Fibroblast of lung (primary cell): ENCODE measurements around the gene SETD9. TPM values are rescaled to one million over a fixed set of nuclear protein-coding genes. Genes with fewer than 3 reads are reported as not detected.

Experiments used
- DNase-seq, 2 donors: peaks; one replicate each; pipeline versions ENCODE4 v3.0.0 to v3.0.0-alpha.2; 2010; ENCODE audit warnings: low read depth in 2 of 2
- H2AFZ ChIP-seq: 2 replicates; pipeline ENCODE4 v1.5.1; 2012; ENCODE audit warnings: low read length, control low read depth, inconsistent platforms
- H3K27ac ChIP-seq: 2 replicates; pipeline ENCODE4 v1.5.1; 2011; ENCODE audit warnings: low read length, control low read depth; ENCODE audit not compliant: insufficient read depth
- H3K27me3 ChIP-seq: 2 replicates; pipeline ENCODE4 v1.5.1; 2011; ENCODE audit warnings: mild to moderate bottlenecking, low read length; ENCODE audit not compliant: control insufficient read depth, insufficient read depth
- H3K36me3 ChIP-seq: 2 replicates; pipeline ENCODE4 v1.5.1; 2011; ENCODE audit warnings: low read length; ENCODE audit not compliant: control insufficient read depth, insufficient read depth
- H3K4me1 ChIP-seq: 2 replicates; pipeline ENCODE4 v1.5.1; 2011; ENCODE audit warnings: low read length; ENCODE audit not compliant: control insufficient read depth, insufficient read depth; ENCODE audit errors: extremely low read depth
- H3K4me2 ChIP-seq: 2 replicates; pipeline ENCODE4 v1.5.1; 2011; ENCODE audit warnings: low read length, control low read depth; ENCODE audit not compliant: insufficient read depth; ENCODE audit errors: extremely low read depth
- H3K4me3 ChIP-seq, 4 experiments: fragments of 200-600 bp in 1 of 4; sonication (generic) in 1 of 4; replicated peaks in 1 of 4; 2 replicates each; pipeline ENCODE4 v1.5.1; 2011 to 2016; ENCODE audit warnings: low read length in 4 of 4, low read depth in 3 of 4, mild to moderate bottlenecking in 3 of 4, control low read depth in 2 of 4, inconsistent platforms in 1 of 4, mixed read lengths in 1 of 4; ENCODE audit not compliant: insufficient read depth in 1 of 4; ENCODE audit errors: control extremely low read depth in 1 of 4
- H3K79me2 ChIP-seq: 2 replicates; pipeline ENCODE4 v1.5.1; 2012; ENCODE audit warnings: mild to moderate bottlenecking, low read length, inconsistent platforms; ENCODE audit not compliant: control insufficient read depth, insufficient read depth
- H3K9ac ChIP-seq: 2 replicates; pipeline ENCODE4 v1.5.1; 2011; ENCODE audit warnings: mild to moderate bottlenecking, low read length, control low read depth; ENCODE audit not compliant: insufficient read depth
- H3K9me3 ChIP-seq: 2 replicates; pipeline ENCODE4 v1.5.1; 2012; ENCODE audit warnings: low read depth, low read length; ENCODE audit not compliant: control insufficient read depth, insufficient read depth
- H4K20me1 ChIP-seq: 2 replicates; pipeline ENCODE4 v1.5.1; 2011; ENCODE audit warnings: low read length; ENCODE audit not compliant: control insufficient read depth, insufficient read depth; ENCODE audit errors: extremely low read depth
- CTCF ChIP-seq, 2 donors: IDR thresholded peaks in 1 of 2; conservative IDR thresholded peaks in 1 of 2; 1 replicate in 1 of 2; 2 replicates in 1 of 2; pipeline ENCODE4 v1.5.1; 2011 to 2012; ENCODE audit warnings: low read length in 2 of 2, control low read depth in 1 of 2, inconsistent platforms in 1 of 2, low read depth in 1 of 2, mild to moderate bottlenecking in 1 of 2
- EZH2 ChIP-seq: IDR thresholded peaks from 2 replicates; pipeline ENCODE4 v1.5.1; 2012; ENCODE audit warnings: low read length, control low read depth, mild to moderate bottlenecking; ENCODE audit errors: missing control alignments
- polyA plus RNA-seq, 2 donors: library from polyadenylated mRNA; depleted of rRNA in 1 of 2; stranded (reverse) in 1 of 2; unstranded in 1 of 2; fragments of >200 nt; gene quantifications; 2 replicates each; pipeline ENCODE4 v1.2.1, GENCODE V29; 2011 to 2012; ENCODE audit warnings: missing spikeins in 1 of 2
- total RNA-seq: library from RNA; depleted of rRNA; stranded (reverse); fragments of >200 nt; gene quantifications from 2 replicates; pipeline ENCODE4 v1.2.1, GENCODE V29; 2014

The SETD9 gene
- total and polyA plus RNA-seq, 2 donors (not counting 1 experiment from before 2014, with no cell fraction given): 2.2 to 15.5 TPM

GRCh38 chr5:56919942-56920662 lies 10.7 kb downstream of the SETD9 start:
- Histone ChIP-seq H3K36me3 (peaks cover 9% of the 10 kb centered on the region), H3K79me2 (no peaks in the 10 kb centered on the region)
- TF ChIP-seq CTCF (conservative IDR thresholded peaks at IDR 0.05 in 1 of 2, IDR thresholded peaks at IDR 0.05 in 1 of 2; ENCODE audit: low read depth in 1 of 2, low read length in 2 of 2) (no peak), EZH2 (no peak)

GRCh38 chr5:56922922-56923321 lies 13.5 kb downstream of the SETD9 start:
- Histone ChIP-seq H3K36me3 (peaks cover 9% of the 10 kb centered on the region), H4K20me1 (no peaks in the 10 kb centered on the region)

More at GRCh38 chr5:56919942-56920662, 10.7 kb downstream of the SETD9 start:
- H3K4me1 ChIP-seq: no peaks in the 10 kb centered on the region
- no peak overlapping the region for H3K4me3 ChIP-seq
- H4K20me1 ChIP-seq: no peaks in the 10 kb centered on the region
- H3K9me3 ChIP-seq: no peaks in the 10 kb centered on the region
- H3K27ac ChIP-seq: no peak overlapping the region
- H3K9ac ChIP-seq: no peak overlapping the region
- no peaks in the 10 kb centered on the region for H3K27me3 ChIP-seq
- H3K4me2 ChIP-seq: no peak overlapping the region
- DNase-seq: no peak
- no peak overlapping the region for H2AFZ ChIP-seq

GRCh38 chr5:56934325-56934724 lies 24.9 kb downstream of the SETD9 start:
- no peaks in the 10 kb centered on the region for H3K79me2 ChIP-seq
- H3K9ac ChIP-seq: no peak overlapping the region
- no peak overlapping the region for H3K4me2 ChIP-seq
- H3K4me3 ChIP-seq: no peak overlapping the region
- no peak for TF ChIP-seq CTCF (conservative IDR thresholded peaks at IDR 0.05 in 1 of 2, IDR thresholded peaks at IDR 0.05 in 1 of 2; ENCODE audit: low read depth in 1 of 2, low read length in 2 of 2)
- TF ChIP-seq EZH2: no peak
- H2AFZ ChIP-seq: no peak overlapping the region
- H3K27ac ChIP-seq: no peak overlapping the region
- no peaks in the 10 kb centered on the region for H3K9me3 ChIP-seq
- no peaks in the 10 kb centered on the region for H3K4me1 ChIP-seq
- no peaks in the 10 kb centered on the region for H3K27me3 ChIP-seq
- no peaks in the 10 kb centered on the region for H4K20me1 ChIP-seq
- DNase-seq: no peak
- peaks cover 8% of the 10 kb centered on the region for H3K36me3 ChIP-seq

More at GRCh38 chr5:56922922-56923321, 13.5 kb downstream of the SETD9 start:
- Histone ChIP-seq H3K27ac (no peak overlapping the region), H3K4me1 (no peaks in the 10 kb centered on the region), H3K4me2 (no peak overlapping the region), H3K9ac (no peak overlapping the region), H3K79me2 (no peaks in the 10 kb centered on the region), H3K9me3 (no peaks in the 10 kb centered on the region), H3K27me3 (no peaks in the 10 kb centered on the region), H2AFZ (no peak overlapping the region), H3K4me3 (no peak overlapping the region)
- no peak for TF ChIP-seq CTCF (conservative IDR thresholded peaks at IDR 0.05 in 1 of 2, IDR thresholded peaks at IDR 0.05 in 1 of 2; ENCODE audit: low read depth in 1 of 2, low read length in 2 of 2)
- no peak for TF ChIP-seq EZH2
- no peak for DNase-seq
